ENCODE measurements around the gene FAM72B.
A peak's percentile ranks its signal among the peaks of the same experiment; 100 is the strongest.
"Not testable (repeated sequence)": the region's sequence is repeated elsewhere in the genome, so short reads cannot be mapped to it uniquely, and the experiment has no call there.

FAM72B gene

DNA sequence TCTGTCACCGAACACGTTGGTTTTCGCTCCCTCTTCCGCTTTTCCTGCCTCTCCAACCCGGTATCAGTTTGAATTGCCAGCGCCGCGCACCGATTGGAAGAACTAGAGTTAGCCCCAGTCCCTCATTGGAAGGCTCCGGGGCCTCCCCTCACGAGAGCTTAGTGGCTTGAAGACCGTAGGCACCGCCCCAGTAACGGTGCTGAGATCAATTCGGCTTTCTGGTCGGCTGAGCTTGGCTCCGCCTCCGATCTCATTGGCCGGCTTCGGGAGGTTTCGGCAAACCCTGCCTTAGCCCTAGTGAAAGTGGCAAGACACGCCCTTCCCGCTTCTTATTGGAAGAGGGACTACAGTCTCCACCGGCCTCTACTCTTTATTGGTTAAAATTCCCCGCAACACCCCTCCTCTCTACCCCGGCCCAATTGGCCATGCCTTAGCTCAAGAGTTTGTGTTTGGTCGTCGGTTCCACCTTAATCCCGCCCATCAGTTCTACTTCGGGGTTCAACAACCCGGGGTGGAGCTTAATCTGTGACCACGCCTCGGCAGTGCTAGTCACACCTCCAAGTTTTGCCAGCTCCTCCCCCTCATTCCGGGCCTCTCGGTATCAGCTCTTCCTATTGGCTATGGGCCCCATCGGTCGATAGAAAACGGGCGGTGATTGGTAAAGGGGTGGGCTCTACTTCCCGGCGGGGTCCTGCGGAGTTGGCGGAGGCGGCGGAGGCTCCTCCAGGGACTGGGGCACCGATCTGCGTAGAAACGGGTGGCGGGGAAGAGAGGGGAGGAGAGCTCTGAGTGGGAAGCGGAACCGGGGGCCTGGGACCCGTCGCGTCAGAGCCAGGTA, at the start of gene FAM72B, which contains the start of gene SRGAP2C:
Gene FAM72B, minus strand, starts transcription at position 51 of the 838 bp plus-strand sequence. CDS start 851 bp downstream, outside the sequence.
Gene SRGAP2C, plus strand, starts transcription at position 686 of the 838 bp plus-strand sequence. CDS start 2,472 bp downstream, outside the sequence.
- peak; percentile 78 for DNase-seq (ENCODE audit: low read depth)

DNA sequence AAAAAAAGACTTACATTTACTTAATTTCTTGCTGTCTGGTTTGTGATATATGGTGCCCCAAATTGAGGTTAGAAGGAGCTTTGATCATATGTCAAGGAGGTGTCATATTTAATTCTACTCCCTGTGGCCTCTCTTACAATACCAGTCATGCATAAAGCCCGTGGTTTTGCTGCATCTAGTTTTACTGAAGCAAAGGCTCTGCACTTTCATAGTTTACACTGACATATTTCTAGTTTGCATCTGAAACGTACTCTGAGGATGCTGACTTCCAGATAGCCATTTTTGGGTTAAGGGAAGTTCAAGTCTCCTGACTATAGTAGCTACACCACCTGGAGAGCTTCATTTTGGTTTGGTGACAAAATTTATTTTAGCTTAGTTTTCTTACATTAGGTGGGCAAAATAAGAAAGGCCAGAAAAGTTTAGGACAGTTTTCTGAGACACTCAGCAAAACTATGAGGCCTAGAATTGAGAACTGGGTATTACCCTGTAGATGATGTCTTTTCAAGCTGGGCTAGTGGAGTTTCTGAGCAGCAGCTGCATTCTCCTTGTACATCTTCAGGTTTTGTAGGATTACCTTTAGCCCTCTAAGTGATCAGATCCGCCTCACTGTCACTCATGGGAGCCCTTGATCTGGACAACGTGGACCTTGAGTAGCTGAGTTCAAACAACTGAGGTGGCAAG, 48.4 kb upstream of the FAM72B start:
- not testable (repeated sequence) for DNase-seq (ENCODE audit: low read depth)

DNA sequence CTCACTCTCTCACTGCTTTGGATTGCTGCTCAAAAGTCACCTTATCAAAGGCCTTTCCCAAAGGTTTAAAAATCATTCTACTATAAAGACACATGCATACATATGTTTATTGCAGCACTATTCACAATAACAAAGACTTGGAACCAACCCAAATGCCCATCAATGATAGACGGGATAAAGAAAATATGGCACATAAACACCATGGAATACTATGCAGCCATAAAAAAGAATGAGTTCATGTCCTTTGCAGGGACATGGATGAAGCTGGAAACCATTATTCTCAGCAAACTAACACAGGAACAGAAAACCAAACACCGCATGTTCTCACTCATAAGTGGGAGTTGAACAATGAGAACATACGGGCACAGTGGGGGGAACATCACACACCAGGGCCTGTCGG, 46.5 kb upstream of the FAM72B start:
- not testable (repeated sequence) for DNase-seq (ENCODE audit: low read depth)

DNA sequence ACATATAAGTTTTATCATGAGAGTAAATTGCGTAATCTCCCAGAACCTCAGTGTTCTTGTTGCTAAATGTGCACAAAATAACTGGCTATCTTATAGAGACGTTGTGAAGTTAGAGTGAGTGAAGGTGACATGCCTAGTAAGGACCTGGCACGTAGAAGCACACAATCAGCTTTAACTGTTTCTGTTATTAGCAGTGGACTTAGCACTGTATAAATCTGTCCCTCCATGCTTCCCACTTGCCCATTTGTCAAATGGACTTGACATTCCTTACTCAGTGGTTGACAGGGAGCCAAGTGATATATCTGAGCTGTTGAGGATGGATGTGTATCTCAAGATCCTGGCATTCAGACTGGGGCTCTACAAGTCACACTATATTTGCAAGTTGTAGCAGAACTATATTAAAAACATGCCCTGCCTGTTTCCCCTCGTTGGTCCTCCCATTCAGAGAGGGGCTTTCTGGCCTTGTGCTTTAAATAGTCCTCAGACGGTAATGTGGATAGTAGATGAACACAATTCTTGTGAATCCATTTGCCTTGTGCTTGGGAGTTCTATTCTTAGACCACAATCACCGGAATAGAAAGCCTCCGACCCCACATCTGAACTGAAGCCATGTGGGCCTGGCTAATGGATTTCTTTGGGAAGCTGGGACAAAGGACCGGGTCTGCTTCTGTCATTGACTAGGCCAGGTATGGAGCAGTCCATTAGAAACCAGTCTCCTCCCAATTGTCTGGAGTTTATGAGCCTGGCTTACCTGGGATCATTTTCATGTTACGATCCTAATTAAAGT, 43.6 kb upstream of the FAM72B start:
- DNase-seq (ENCODE audit: low read depth) = not testable (repeated sequence)

DNA sequence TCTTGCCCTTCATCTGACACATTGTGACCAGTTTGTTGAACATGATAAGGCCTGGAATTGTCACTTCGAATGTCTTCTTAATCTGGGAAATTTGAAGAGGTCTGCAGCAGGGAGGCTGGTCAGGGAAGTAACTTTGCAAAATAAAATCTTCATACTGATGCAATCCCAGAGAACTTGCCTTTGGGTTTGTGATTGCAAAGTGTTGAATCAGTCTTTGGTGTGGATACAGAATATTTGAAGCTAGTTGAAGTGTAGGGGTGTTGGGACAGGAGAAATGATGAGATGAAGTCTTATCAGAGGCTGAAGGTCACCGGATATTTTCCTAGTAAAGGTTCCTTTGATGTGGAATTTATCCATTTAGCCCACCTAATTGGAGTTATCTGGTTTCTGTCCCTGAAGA, 42.8 kb upstream of the FAM72B start:
- DNase-seq (ENCODE audit: low read depth) = not testable (repeated sequence)

DNA sequence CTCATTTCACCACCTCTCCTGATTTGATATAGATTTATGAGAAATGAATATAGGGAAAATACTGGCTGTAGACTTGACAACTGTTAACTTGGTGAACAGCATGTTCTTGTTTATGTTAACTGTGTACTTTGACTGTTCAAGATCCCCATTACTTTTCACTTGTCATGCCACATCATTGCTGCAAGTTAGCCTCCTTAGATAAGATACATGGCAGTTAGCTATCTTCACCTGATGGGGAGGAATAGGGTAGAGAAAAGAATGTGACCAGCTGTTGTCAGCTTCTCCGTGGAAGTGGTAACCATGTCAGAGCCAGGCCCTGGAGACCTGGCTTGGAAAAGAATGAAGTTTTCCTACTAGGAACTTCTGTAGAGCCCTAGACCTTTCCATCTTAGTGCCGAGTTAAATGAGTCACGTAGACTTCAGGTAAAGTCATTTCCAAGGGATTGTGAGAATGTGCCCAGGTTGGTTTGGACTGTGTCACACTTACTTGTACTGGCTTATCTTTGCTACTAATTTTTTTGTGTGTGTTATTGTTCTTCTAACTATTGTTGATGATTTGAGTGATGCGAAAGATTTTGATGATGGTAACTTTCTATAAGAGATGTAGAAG, 42.3 kb upstream of the FAM72B start:
- DNase-seq (ENCODE audit: low read depth) = not testable (repeated sequence)

DNA sequence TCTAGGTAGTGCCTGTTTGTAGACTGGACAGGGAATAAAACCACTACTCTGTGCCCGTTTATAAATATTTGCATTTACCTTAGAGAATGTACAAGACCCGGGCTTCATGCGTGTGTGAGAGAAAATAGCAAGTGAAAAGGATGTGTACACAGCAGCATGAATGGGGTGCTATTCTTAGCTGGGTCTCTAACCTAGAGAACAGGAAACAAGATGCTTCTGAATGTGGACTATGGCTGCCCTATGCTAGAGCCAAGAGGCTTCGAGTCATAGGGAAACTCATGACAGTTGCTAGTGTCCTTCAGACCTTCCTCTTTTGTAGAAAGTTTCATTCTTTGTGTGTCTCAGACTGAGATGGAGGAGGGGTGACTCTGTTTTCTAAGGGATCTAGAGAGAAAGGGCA, 40.6 kb upstream of the FAM72B start:
- not testable (repeated sequence) for DNase-seq (ENCODE audit: low read depth)

DNA sequence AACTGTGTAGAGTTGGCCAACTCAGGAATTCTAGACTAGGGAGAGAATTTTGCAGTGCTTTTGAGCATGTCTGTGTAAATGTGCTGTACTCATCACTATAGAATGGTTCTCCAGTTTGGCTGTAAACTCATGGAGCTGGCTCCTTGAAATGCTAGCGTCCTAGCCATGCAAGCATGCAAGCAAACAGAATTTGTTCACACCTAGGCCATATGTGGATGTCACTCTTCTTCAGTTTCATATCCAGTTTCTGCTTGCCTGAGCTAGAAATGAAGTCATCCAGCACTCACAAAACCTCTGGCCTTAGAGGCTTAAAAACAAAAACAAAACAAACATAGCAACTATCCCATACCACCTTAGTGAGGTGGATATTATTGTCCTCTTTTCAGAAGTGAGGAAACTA, 37.6 kb upstream of the FAM72B start:
- DNase-seq (ENCODE audit: low read depth) = not testable (repeated sequence)

DNA sequence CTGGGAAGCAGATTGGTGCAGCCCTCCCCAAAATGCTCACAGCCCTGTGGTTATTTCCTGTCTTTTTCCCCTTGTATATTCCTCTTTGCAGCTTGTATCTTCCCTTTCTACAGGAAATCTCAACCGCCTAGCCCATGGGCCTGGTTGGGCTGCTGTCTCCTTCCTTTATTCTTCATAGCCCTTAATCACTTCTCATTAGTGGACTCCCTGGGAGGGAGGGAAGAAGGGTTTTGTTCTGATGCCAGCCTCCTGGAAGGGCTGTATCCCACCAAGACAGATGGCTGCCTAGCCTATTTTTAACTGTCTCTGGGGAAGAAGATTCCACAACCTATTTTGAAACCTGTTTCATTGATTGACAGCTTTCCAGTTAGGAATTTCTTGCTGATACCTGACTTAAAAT, 32.5 kb upstream of the FAM72B start:
- not testable (repeated sequence) for DNase-seq (ENCODE audit: low read depth)

DNA sequence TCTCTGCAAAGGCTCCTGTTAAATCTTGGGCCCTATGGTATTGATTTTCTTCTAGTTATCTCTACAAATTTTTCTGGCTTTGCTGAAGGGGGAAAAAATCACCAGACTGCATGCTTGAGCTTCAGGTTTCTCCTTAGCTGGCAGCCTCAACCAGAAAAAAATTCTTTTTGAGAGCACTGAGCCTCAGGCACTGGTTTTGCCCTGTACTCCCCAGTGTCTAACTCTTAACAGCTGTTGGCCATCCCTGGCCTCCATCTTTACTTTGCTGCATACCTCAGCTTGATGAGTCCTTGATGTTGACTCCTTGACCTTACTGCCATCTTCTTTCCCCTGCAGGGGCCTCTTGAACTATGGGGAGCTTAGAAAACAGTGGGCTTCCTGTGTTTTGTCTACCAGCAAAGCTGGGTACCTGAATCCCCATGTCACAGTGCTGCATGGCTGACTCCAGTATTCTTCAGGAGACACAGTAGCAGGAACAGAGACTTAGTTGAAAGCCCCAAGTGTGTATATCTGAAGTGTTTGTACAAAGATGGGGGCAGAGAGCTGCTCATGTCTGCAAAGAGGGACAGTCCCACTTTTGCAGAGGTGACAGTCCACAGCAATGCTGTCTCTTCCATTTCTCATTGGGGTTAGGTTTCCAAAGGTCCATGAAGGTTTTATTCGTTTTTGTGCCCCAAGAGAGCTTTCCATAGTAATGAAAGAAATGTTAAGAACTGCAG, 31.7 kb upstream of the FAM72B start:
- not testable (repeated sequence) for DNase-seq (ENCODE audit: low read depth)

DNA sequence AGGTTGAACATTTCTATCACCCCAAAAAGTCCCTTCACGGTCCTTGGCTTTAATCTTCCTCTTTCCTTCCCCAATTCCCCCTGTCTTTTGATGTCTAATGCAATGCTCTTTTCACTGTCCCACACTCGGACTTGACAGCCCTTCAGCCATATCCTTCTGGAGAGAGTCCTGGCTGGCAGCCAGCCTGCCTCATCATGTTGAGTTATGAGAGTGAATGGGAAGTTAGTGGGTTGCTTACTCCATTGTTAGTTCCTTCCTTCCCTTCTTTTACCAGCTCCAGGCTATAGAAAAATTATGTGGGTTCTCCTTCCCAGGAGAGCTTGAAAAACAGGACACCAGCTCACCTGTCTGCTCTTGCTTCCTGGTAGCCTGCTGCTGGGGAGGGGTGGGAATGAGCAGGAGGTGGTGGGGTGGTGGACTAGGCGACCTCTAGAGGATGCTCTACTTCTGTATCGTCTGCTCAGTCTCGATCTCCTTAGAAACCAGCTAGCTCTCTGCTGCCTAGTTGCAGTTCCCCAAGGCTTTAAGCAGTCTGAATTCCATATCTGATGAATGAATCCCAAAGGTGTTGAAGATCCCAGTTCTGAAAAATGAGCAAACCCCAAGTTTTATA, 30.5 kb upstream of the FAM72B start:
- not testable (repeated sequence) for DNase-seq (ENCODE audit: low read depth)

DNA sequence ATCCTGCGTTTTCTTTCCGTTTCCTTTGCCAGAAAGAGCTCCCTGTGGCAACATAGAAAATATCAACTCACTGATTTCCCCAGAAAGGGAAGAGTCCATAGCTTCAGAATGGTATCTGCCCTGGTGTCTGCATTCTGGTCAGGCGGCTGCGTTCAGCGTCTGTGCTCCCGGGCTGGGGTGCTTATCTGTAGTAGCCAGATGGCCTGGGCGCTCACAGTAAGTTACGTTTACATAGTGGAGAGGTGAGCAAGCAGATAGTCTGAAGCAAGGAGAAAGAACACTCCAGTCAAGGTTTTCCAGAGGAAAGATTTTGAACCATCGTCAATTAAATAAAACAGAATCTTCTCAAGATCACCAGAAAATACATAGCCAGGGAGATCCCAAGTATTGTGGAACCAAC, 29.4 kb upstream of the FAM72B start:
- not testable (repeated sequence) for DNase-seq (ENCODE audit: low read depth)

DNA sequence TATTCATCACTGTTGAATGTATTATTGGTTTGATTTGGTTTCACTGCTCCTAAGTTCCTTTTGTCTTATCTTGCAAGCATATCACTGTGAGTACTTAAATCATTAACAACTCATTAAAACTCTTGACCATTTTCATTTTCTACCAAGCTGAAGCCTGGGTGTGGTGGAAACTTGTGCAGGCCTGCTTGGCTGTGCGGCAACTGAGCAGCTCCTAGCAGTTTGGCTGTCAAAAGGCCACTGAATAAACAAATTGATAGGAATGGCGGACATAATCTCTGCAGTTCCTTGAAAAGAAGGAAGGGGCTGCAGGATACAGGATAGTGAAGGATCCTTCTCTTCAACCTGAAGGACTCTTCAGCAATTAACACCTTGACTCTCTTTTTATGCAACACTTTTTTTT, 26.6 kb upstream of the FAM72B start:
- not testable (repeated sequence) for DNase-seq (ENCODE audit: low read depth)

DNA sequence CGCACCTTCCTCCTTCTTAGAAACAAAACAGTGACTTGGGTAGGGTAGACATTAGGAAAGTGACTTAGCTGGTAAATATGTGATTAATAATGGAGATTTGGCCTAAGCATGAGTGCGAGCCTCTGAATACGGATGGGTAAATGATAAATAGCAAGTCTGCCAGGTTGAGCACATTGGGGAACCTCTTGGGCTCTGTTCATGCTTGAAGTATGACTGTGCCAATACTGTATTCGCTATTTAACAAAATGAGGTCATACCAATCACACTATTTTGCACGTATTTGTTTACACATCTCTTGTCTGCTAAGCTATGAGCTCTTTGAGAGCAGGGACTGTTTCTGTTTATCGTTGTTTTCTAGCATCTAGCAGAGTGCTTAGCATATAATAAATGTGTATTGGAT, 24.2 kb upstream of the FAM72B start:
- DNase-seq (ENCODE audit: low read depth) = not testable (repeated sequence)

DNA sequence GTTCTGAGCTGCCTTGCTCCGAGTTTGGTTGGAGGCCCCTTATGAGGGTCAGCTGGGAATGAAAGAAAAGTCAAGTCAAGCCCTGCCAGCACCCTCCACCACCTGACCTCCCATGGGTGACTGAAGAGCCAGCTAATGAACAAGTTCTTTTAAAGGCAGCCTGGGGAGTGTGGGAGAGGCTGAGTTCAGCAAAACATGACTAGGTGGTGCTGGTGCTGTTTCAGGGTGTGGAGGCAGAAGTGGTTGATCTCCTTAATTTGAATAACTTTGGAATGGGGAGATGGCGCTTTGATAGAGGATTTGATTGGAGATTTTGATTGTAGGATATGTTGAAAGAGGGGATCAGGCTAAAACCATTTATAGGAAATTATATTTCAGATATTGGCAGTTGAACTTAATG, 23.2 kb upstream of the FAM72B start:
- DNase-seq (ENCODE audit: low read depth) = not testable (repeated sequence)

DNA sequence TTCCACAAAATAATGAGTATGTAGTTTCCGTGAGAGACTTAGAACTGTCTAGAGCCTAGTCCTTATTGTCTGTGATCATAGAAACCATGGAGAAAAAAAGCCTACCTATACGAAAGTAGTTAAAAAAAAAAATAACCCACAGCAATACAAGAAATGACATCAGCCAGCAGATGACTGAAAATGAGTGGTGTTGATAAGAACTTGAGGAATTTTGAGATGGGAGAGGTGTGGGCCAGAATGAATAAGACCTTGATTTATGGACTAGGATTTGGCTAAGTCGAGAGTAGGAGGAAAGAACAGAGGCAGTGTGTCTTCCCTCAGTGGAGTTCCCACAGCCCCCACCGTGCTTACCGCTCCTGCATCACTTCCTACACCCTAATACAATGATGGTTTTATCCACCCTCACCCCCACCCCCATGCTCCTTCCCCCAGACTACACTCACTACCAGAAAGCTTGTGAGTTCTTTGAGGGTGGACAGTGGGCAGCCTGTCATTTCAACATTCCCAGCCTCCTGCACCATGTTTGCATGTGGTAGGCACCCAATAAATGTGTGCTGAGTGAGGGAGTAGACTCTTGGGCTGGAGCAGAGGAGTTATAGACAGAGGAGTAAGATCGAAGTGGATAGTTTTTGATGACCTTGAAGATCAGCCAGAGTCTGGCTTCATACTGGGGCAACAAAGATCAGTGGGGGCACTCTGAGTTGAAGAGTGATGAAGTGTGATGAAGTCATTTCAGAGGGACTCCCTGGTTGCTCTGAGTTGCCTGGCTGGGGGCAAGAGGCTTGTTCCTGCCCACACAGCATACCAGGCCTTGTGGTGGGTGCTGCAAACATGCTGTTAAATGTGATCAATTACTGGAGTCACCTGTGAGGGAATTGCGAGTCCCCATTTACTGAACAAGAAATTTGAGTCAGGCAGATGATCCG, 21.9 kb upstream of the FAM72B start:
- DNase-seq (ENCODE audit: low read depth) = not testable (repeated sequence)

DNA sequence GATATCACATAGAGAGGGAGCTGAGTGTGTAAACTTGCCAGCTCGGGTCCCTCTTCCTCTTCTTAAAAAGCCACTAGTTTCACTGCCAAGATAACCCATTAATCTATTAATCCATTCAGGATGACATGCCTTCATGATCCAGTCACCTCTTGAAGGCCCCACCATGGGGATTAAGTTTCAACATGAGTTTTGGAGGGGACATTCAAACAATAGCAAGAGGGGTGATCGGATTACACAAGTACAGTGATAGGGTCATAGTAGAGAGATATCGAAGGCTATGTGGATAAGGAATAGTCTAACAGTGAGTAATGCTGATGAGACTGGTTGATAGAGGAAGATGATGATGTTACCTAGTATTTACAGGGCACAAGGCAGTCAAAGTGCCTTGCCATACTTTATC, 18.8 kb upstream of the FAM72B start:
- DNase-seq (ENCODE audit: low read depth) = not testable (repeated sequence)

DNA sequence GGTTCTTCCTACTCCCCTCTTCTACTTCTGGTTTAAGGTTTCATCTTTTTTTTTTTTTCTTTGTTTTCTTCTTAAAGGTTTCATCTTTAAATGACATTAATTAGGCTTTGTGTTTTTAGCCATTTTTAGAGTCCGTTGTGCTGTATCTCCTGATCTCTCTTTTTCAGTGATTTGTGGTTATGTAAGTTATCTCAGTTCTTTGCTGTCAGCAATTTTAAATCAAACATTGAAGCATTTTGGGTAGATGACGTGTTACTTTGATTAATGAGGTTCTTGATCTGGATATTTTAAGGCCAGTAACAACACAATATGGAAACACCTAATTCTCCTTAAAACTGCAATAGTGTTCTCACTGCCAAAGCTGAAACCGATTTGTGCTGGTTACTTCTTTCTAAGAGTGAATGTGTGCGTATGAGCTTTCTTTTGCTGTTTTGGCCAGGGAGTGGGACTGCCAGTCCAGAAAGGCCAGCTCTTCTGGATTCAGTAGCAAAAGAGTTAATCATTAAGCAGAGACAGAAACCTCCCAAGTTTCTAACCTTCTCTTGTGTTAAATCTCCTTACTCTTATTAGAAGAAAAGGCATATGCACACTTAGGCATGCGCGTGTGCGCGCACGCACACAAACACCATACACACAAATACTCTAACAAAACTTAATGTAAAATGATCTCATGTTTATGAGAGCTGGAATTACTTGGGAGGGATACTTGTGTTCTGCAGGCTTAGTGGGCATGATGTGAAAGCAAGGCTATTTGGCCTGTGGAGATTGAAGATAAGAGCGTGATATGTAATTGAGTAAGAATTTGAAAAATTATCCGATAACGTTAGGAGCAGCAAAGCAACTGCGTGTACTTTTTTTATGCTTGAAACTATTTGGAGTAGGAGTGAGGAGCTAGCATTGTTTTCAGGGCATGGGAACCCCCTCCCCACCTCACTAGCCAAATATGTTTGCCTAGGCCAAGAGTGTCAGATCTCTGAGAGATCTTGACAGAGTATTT, 17.1 kb upstream of the FAM72B start:
- not testable (repeated sequence) for DNase-seq (ENCODE audit: low read depth)

Data from stimulated activated CD8-positive, alpha-beta memory T cell treated with anti-CD3 and anti-CD28 coated beads, Interleukin-15, amount 100 ng/mL, for 1 hour (primary cell).